ENCODE data around the gene MYB. TPM values are rescaled to one million over a fixed set of nuclear protein-coding genes. Genes with fewer than 3 reads are reported as not detected.

The MYB gene
- polyA plus RNA-seq, 1 experiment, result 0.10 TPM

DNA sequence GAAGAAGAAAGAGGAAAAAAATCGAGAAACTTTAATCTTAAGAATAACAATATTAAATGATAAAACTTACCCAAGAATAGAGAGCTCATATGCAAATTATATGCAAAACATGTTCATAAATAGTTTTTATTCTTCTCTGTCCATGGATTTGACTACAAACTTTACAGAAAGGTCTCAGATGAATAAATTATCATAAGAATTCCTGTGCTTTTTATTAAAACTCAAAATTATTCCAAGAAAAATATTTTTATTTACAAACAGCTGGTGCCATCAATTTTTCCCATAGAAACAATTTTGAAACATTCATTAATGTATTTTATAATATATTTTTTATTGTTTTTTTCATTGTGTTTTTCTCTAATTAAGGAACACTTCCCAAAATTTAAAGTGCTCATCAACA, 12.1 kb downstream of the MYB start:
- no peak for DNase-seq (ENCODE audit: low read depth, low spot score)
- no peaks in the 10 kb centered on the region for H3K9me3 ChIP-seq (ENCODE audit: control insufficient read depth, insufficient read depth, low read length)
- ChIA-PET POLR2A (no interaction called here), CTCF (no interaction called here)
- TF ChIP-seq, protein P1, sequence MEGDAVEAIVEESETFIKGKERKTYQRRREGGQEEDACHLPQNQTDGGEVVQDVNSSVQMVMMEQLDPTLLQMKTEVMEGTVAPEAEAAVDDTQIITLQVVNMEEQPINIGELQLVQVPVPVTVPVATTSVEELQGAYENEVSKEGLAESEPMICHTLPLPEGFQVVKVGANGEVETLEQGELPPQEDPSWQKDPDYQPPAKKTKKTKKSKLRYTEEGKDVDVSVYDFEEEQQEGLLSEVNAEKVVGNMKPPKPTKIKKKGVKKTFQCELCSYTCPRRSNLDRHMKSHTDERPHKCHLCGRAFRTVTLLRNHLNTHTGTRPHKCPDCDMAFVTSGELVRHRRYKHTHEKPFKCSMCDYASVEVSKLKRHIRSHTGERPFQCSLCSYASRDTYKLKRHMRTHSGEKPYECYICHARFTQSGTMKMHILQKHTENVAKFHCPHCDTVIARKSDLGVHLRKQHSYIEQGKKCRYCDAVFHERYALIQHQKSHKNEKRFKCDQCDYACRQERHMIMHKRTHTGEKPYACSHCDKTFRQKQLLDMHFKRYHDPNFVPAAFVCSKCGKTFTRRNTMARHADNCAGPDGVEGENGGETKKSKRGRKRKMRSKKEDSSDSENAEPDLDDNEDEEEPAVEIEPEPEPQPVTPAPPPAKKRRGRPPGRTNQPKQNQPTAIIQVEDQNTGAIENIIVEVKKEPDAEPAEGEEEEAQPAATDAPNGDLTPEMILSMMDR (IDR thresholded peaks at IDR 0.05; ENCODE audit: low read depth, low read length), result no peak
- no peak overlapping the region for H3K27ac ChIP-seq (ENCODE audit: low read depth, low read length)
- H3K27me3 ChIP-seq (ENCODE audit: control insufficient read depth, insufficient read depth, low read length), result no peaks in the 10 kb centered on the region
- H3K4me3 ChIP-seq (ENCODE audit: low read depth, low read length), result no peak overlapping the region

DNA sequence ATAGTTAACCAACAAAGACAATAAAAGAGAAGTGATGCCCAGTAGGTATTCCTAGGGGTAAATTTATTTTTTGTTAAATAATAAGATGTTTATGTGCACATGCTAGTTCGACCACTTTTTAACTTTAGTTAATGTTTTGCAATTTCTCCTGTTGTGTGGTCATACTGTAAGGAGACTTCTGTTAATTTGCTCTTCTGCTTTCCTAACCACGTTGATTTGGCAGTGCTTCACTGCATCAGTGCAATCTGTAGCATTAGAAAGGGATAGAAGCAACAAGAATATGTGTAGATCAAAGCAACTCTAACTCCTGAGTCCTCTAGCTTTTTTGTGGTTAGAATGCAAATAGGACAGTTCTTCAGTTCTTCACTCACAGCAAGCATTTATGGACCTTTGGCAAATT, 13.9 kb downstream of the MYB start:
- Histone ChIP-seq H3K9me3 (ENCODE audit: control insufficient read depth, insufficient read depth, low read length) (no peaks in the 10 kb centered on the region), H3K27me3 (ENCODE audit: control insufficient read depth, insufficient read depth, low read length) (no peaks in the 10 kb centered on the region), H3K4me3 (ENCODE audit: low read depth, low read length) (no peak overlapping the region), H3K27ac (ENCODE audit: low read depth, low read length) (no peak overlapping the region)
- POLR2A ChIA-PET, result no interaction called here
- DNase-seq (ENCODE audit: low read depth, low spot score), result no peak
- CTCF ChIA-PET, result no interaction called here
- TF ChIP-seq, protein P1 (IDR thresholded peaks at IDR 0.05; ENCODE audit: low read depth, low read length), result no peak

DNA sequence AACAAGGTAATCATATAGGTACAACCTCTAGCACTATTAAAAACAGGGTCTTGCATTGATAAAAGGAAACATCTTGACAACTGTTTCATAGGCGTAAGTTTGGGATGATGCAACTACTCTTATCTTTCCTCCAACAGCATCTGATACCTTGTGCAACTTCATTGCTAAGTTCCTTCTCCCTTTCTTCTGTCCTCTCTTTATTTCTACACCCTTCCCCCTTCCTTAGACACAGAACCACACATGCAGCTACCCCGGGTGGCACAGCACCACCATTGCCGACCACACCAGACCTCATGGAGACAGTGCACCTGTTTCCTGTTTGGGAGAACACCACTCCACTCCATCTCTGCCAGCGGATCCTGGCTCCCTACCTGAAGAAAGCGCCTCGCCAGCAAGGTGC, 14.4 kb downstream of the MYB start:
- ChIA-PET CTCF (no interaction called here), POLR2A (no interaction called here)
- Histone ChIP-seq H3K27ac (ENCODE audit: low read depth, low read length) (no peak overlapping the region), H3K27me3 (ENCODE audit: control insufficient read depth, insufficient read depth, low read length) (no peaks in the 10 kb centered on the region), H3K4me3 (ENCODE audit: low read depth, low read length) (no peak overlapping the region), H3K9me3 (ENCODE audit: control insufficient read depth, insufficient read depth, low read length) (no peaks in the 10 kb centered on the region)
- TF ChIP-seq, protein P1 (IDR thresholded peaks at IDR 0.05; ENCODE audit: low read depth, low read length), result no peak
- no peak for DNase-seq (ENCODE audit: low read depth, low spot score)

DNA sequence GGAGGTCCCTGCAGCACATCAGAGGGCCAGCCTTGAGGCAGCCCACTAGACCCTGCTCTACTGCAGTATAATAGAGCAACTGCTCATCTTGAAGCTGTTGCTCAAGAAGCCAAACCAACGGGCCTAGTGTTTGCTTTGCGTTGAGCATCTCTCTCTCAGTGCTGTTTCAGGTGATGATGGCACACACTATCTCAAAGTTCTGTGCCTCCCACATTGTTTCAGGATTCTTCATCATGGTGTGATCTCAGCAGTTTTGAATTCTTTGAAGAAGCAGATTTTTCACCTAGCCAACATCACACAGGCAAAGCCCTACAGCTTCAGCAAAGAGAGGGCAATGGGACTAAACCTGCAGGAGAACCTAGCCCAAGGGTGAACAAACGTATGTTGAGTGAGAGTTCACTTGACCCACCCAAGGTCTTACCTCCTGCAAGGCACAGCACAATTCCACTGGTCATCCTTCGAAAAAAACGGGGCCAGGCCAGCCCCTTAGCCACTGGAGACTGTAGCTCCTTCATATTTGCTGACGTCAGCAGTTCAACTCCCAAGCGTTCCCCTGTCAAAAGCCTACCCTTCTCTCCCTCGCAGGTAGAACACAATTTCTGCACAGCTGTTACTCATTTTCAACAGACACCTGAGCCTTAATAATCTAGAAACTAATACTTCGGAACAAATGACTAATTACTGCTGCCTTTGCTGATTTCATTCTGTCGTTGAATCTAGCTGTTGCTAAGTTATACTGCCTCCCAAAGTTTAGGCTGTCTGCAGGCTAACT, 15.8 kb downstream of the MYB start:
- H3K27me3 ChIP-seq (ENCODE audit: control insufficient read depth, insufficient read depth, low read length), result no peaks in the 10 kb centered on the region
- no peak overlapping the region for H3K27ac ChIP-seq (ENCODE audit: low read depth, low read length)
- no peak overlapping the region for H3K4me3 ChIP-seq (ENCODE audit: low read depth, low read length)
- TF ChIP-seq, protein P1 (IDR thresholded peaks at IDR 0.05; ENCODE audit: low read depth, low read length), result no peak
- no peak for DNase-seq (ENCODE audit: low read depth, low spot score)
- ChIA-PET POLR2A (interaction anchor here (0.6 kb wide), 1 partner anchor 90 kb away, joined by 3 read pairs; no protein-coding TSS in a partner anchor), CTCF (no interaction called here)
- no peaks in the 10 kb centered on the region for H3K9me3 ChIP-seq (ENCODE audit: control insufficient read depth, insufficient read depth, low read length)

DNA sequence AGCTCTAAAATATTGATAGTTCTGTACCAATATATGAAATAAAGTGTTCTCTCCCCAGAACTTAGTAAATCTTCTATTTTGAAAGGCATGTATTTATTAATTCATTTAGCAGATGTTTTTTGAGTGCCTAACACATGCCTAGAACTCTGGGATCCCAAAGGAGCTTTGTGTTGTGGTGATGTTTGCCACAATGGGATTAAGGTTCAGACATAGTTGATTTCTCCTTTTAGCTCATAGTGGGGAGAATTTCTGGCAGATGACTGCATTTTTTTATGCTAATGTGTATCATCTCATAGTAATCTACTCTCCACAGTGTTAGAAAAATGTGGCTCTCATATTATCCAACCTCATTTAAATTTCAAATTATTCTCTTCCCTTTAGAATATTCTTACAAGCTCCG, 21.7 kb downstream of the MYB start:
- ChIA-PET CTCF (interaction anchor here (0.7 kb wide), 1 partner anchor 205 kb away, joined by 3 read pairs; no protein-coding TSS in a partner anchor), POLR2A (no interaction called here)
- no peak for DNase-seq (ENCODE audit: low read depth, low spot score)
- TF ChIP-seq, protein P1 (IDR thresholded peaks at IDR 0.05; ENCODE audit: low read depth, low read length), result no peak
- Histone ChIP-seq H3K27me3 (ENCODE audit: control insufficient read depth, insufficient read depth, low read length) (no peaks in the 10 kb centered on the region), H3K4me3 (ENCODE audit: low read depth, low read length) (no peak overlapping the region), H3K27ac (ENCODE audit: low read depth, low read length) (no peak overlapping the region), H3K9me3 (ENCODE audit: control insufficient read depth, insufficient read depth, low read length) (no peaks in the 10 kb centered on the region)

Measured in AG04450 (cell line).